SK-N-MC (cell line): ENCODE measurements around the gene PSG1.
"Not testable (repeated sequence)": the region's sequence is repeated elsewhere in the genome, so short reads cannot be mapped to it uniquely, and the experiment has no call there.

Experiments used
- EZH2 ChIP-seq: fragments of 200-600 bp; sonication (generic); IDR thresholded peaks from one replicate; pipeline ENCODE4 v1.6.1; 2017; ENCODE audit warnings: antibody characterized with exemption
- FOXP2 ChIP-seq: optimal IDR thresholded peaks from 2 replicates; pipeline ENCODE3; 2011; ENCODE audit warnings: mild to moderate bottlenecking, moderate library complexity; ENCODE audit not compliant: insufficient read depth; ENCODE audit errors: extremely low read length, control extremely low read depth
- POLR2AphosphoS5 ChIP-seq: IDR thresholded peaks from 2 replicates; pipeline ENCODE4 v1.6.1; 2012; ENCODE audit warnings: mild to moderate bottlenecking, low read depth, low read length, borderline replicate concordance

DNA sequence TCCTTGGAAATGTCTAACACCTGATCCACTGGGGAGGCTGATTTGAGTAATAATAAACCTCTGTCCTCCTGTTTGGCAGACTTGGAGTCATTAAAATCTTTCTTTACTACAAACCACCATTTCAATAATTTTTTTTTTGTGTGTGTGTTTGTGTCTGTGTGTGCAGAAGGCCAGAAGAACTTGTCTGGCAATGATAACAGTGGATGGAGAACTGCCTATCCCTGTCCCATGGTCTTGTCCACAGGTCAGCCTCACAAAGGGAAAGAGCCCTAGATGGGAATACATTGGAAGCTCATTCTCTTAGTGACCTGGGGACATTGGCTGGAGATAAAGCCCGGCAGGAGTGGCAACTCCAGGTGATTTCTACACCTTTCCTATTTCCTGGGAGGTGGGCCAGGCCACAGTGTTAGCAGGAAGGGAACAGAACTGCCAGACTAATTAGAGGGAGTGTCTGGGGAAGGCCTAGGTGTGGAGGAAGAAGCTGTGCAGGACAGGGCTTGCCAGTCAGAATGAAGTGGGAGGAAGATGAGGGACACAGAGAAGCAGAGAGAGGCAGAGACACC lies 27.7 kb downstream of the PSG1 start:
- TF ChIP-seq EZH2, POLR2AphosphoS5, FOXP2: not testable (repeated sequence)
